H1 (cell line): ENCODE data around the gene DPP3. TPM values are rescaled to one million over a fixed set of nuclear protein-coding genes. Genes with fewer than 3 reads are reported as not detected.

Source experiments
- CTCF ChIA-PET: fragments of 300-600 bp; sonication (Branson Sonifier 250); formaldehyde crosslinking; loops from one replicate; lab custom pipeline; 2021; ENCODE audit not compliant: partially characterized antibody; lab: Charles Lee
- POLR2A ChIA-PET: fragments of 300-600 bp; sonication (Branson Sonifier 250); formaldehyde crosslinking; loops from one replicate; lab custom pipeline; 2021; ENCODE audit warnings: inconsistent platforms; ENCODE audit not compliant: partially characterized antibody; lab: Charles Lee
- DNase-seq, 2 experiments: peaks; one replicate each; pipeline versions ENCODE4 v3.0.0 to v3.0.0-alpha.2; 2010 to 2022; ENCODE audit warnings: low spot score in 2 of 2, low read depth in 1 of 2, mixed read lengths in 1 of 2
- FAIRE-seq: peaks from 2 replicates; lab custom pipeline; 2011; peaks lifted over from hg19 to GRCh38; lab: Jason Lieb, UNC
- H2AFZ ChIP-seq: 2 replicates; pipeline ENCODE4 v1.8.1; 2012; ENCODE audit warnings: low read length, inconsistent platforms
- H2AK5ac ChIP-seq: 2 replicates; pipeline ENCODE4 v1.6.1; 2013; ENCODE audit warnings: low read depth, low read length
- H2BK120ac ChIP-seq: replicated peaks from 2 replicates; pipeline ENCODE3; 2013; ENCODE audit warnings: low read depth, low read length, inconsistent platforms
- H2BK12ac ChIP-seq: 2 replicates; pipeline ENCODE4 v1.6.1; 2013; ENCODE audit warnings: low read depth, low read length
- H2BK15ac ChIP-seq: 2 replicates; pipeline ENCODE4 v1.6.1; 2013; ENCODE audit warnings: low read length
- H2BK20ac ChIP-seq: 2 replicates; pipeline ENCODE4 v1.6.1; 2013; ENCODE audit warnings: low read length
- H2BK5ac ChIP-seq: 2 replicates; pipeline ENCODE4 v1.6.1; 2013; ENCODE audit warnings: low read depth, low read length
- H3K14ac ChIP-seq: 2 replicates; pipeline ENCODE4 v1.6.1; 2013; ENCODE audit warnings: inconsistent platforms; ENCODE audit not compliant: insufficient read length
- H3K18ac ChIP-seq: 2 replicates; pipeline ENCODE4 v1.6.1; 2013; ENCODE audit warnings: low read length; ENCODE audit errors: extremely low read depth
- H3K23ac ChIP-seq: 2 replicates; pipeline ENCODE4 v1.6.1; 2013; ENCODE audit warnings: inconsistent platforms; ENCODE audit not compliant: insufficient read length
- H3K23me2 ChIP-seq: 2 replicates; pipeline ENCODE4 v1.6.1; 2013; ENCODE audit warnings: low read depth, low read length
- H3K27ac ChIP-seq: 2 replicates; pipeline ENCODE4 v1.6.1; 2011; ENCODE audit warnings: low read depth, low read length, inconsistent platforms
- H3K27me3 ChIP-seq, 4 experiments: replicated peaks in 1 of 4; 1 replicate in 1 of 4; 2 replicates in 3 of 4; pipeline versions ENCODE4 v1.6.1 to v1.8.1; 2011 to 2013; ENCODE audit warnings: low read length in 3 of 4, mild to moderate bottlenecking in 3 of 4, inconsistent platforms in 2 of 4, mixed read lengths in 2 of 4, moderate library complexity in 1 of 4; ENCODE audit not compliant: control insufficient read depth in 3 of 4, insufficient read depth in 3 of 4; ENCODE audit errors: extremely low read depth in 1 of 4
- H3K36me3 ChIP-seq, 4 experiments: 2 replicates each; pipeline versions ENCODE4 v1.6.1 to v1.8.1; 2011 to 2013; ENCODE audit warnings: mild to moderate bottlenecking in 4 of 4, low read length in 3 of 4, moderate library complexity in 2 of 4, control low read depth in 1 of 4, inconsistent platforms in 1 of 4; ENCODE audit not compliant: insufficient read depth in 4 of 4, control insufficient read depth in 2 of 4
- H3K4ac ChIP-seq: replicated peaks from 2 replicates; pipeline ENCODE3; 2013; ENCODE audit warnings: low read length, low read depth, mixed read lengths, inconsistent platforms; ENCODE audit not compliant: insufficient read length
- H3K4me1 ChIP-seq, 4 experiments: replicated peaks in 1 of 4; 1 replicate in 1 of 4; 2 replicates in 3 of 4; pipeline versions ENCODE4 v1.6.1 to v1.8.1; 2011 to 2013; ENCODE audit warnings: low read length in 3 of 4, inconsistent platforms in 2 of 4, mixed read lengths in 1 of 4; ENCODE audit not compliant: insufficient read depth in 4 of 4, control insufficient read depth in 3 of 4
- H3K4me2 ChIP-seq, 2 experiments: 2 replicates each; pipeline versions ENCODE4 v1.6.1 to v1.8.1; 2011 to 2013; ENCODE audit warnings: low read depth in 2 of 2, low read length in 2 of 2, control low read depth in 1 of 2, inconsistent platforms in 1 of 2, mild to moderate bottlenecking in 1 of 2; ENCODE audit not compliant: insufficient read depth in 1 of 2
- H3K4me3 ChIP-seq, 4 experiments: fragments of 200-600, 300-600 bp in 1 of 4; sonication (generic), shearing (Covaris generic), sonication (Bioruptor Twin) in 1 of 4; 2 replicates each; pipeline versions ENCODE4 v1.5.1 to v1.8.1; 2011 to 2016; ENCODE audit warnings: low read length in 4 of 4, low read depth in 3 of 4, control low read depth in 2 of 4, inconsistent platforms in 2 of 4, mild to moderate bottlenecking in 2 of 4, mixed read lengths in 1 of 4, moderate library complexity in 1 of 4; ENCODE audit not compliant: insufficient read depth in 2 of 4; ENCODE audit errors: extremely low read depth in 1 of 4
- H3K56ac ChIP-seq: replicated peaks from 2 replicates; pipeline ENCODE3; 2013; ENCODE audit warnings: low read depth, mild to moderate bottlenecking, mixed read lengths, low read length, inconsistent platforms; ENCODE audit not compliant: insufficient read length
- H3K79me1 ChIP-seq: 2 replicates; pipeline ENCODE4 v1.6.1; 2013; ENCODE audit warnings: low read depth, low read length, control low read depth
- H3K79me2 ChIP-seq, 2 experiments: 2 replicates each; pipeline versions ENCODE4 v1.6.1 to v1.8.1; 2012 to 2013; ENCODE audit warnings: low read length in 2 of 2, mild to moderate bottlenecking in 2 of 2, inconsistent platforms in 1 of 2; ENCODE audit not compliant: insufficient read depth in 2 of 2, control insufficient read depth in 1 of 2
- H3K9ac ChIP-seq, 4 experiments: replicated peaks in 1 of 4; 1 replicate in 1 of 4; 2 replicates in 3 of 4; pipeline versions ENCODE4 v1.6.1 to v1.8.1; 2011 to 2013; ENCODE audit warnings: low read depth in 3 of 4, low read length in 3 of 4, control low read depth in 2 of 4, mild to moderate bottlenecking in 2 of 4, moderate library complexity in 2 of 4, inconsistent platforms in 1 of 4; ENCODE audit errors: extremely low read depth in 1 of 4
- H3K9me3 ChIP-seq, 2 experiments: 2 replicates each; pipeline versions ENCODE4 v1.6.1 to v1.8.1; 2012 to 2013; ENCODE audit warnings: mild to moderate bottlenecking in 2 of 2, moderate library complexity in 2 of 2, control low read depth in 1 of 2, inconsistent platforms in 1 of 2, low read depth in 1 of 2, low read length in 1 of 2, mixed read lengths in 1 of 2; ENCODE audit not compliant: insufficient read depth in 2 of 2
- H4K20me1 ChIP-seq, 2 experiments: replicated peaks in 1 of 2; 2 replicates each; pipeline versions ENCODE3 to v1.8.1; 2011 to 2013; ENCODE audit warnings: inconsistent platforms in 2 of 2, low read length in 2 of 2, mild to moderate bottlenecking in 1 of 2; ENCODE audit not compliant: insufficient read depth in 2 of 2, control insufficient read depth in 1 of 2
- H4K5ac ChIP-seq: 2 replicates; pipeline ENCODE4 v1.6.1; 2013; ENCODE audit warnings: low read length, low read depth, mixed read lengths, inconsistent platforms; ENCODE audit not compliant: insufficient read length
- H4K8ac ChIP-seq: 2 replicates; pipeline ENCODE4 v1.8.0; 2013; ENCODE audit warnings: mild to moderate bottlenecking, moderate library complexity, low read length, inconsistent platforms; ENCODE audit not compliant: insufficient read depth; ENCODE audit errors: extremely low read depth
- H4K91ac ChIP-seq: replicated peaks from 2 replicates; pipeline ENCODE3; 2013; ENCODE audit warnings: low read length, mixed read lengths, inconsistent platforms; ENCODE audit not compliant: insufficient read length
- CBX5 ChIP-seq: fragments of 300-800, 300-1000 bp; sonication (generic); IDR thresholded peaks from 2 replicates; pipeline ENCODE4 v1.7.1; 2016; ENCODE audit warnings: antibody characterized with exemption, low read length, low read depth
- NANOG ChIP-seq: IDR thresholded peaks from 2 replicates; pipeline ENCODE4 v1.6.1; 2011; ENCODE audit warnings: low read length, low read depth, mild to moderate bottlenecking, inconsistent platforms; ENCODE audit not compliant: insufficient read depth, poor library complexity, severe bottlenecking
- POLR2A ChIP-seq, 2 experiments: IDR thresholded peaks; 1 replicate in 1 of 2; 2 replicates in 1 of 2; pipeline ENCODE4 v1.6.1; 2011; ENCODE audit warnings: low read depth in 2 of 2, low read length in 2 of 2, mild to moderate bottlenecking in 2 of 2; ENCODE audit errors: control extremely low read depth in 1 of 2
- RFX5 ChIP-seq: IDR thresholded peaks from 2 replicates; pipeline ENCODE4 v1.6.1; 2011; ENCODE audit warnings: low read depth, low read length, improper control_type of control experiment, borderline replicate concordance
- SRF ChIP-seq: IDR thresholded peaks from 2 replicates; pipeline ENCODE4 v1.6.1; 2011; ENCODE audit warnings: mild to moderate bottlenecking, low read depth, low read length, moderate library complexity
- TAF1 ChIP-seq: IDR thresholded peaks from 2 replicates; pipeline ENCODE4 v1.6.1; 2011; ENCODE audit warnings: mild to moderate bottlenecking, low read depth, low read length
- TBP ChIP-seq: IDR thresholded peaks from 2 replicates; pipeline ENCODE4 v1.6.1; 2011; ENCODE audit warnings: low read depth, low read length, improper control_type of control experiment
- WGBS, 2 experiments: shearing (Covaris generic) in 1 of 2; methylation state at CpG; one replicate each; pipeline versions ENCODE4 v1.1.6 to v1.1.7; 2013 to 2015; ENCODE audit warnings: low lambda C conversion rate in 2 of 2, mixed read lengths in 2 of 2, inconsistent platforms in 1 of 2, low coverage in 1 of 2, missing lambda C conversion rate in 1 of 2; ENCODE audit not compliant: insufficient replicate concordance in 2 of 2, insufficient coverage in 1 of 2, insufficient read length in 1 of 2; ENCODE audit errors: extremely low coverage in 1 of 2, missing lambda C conversion rate in 1 of 2; 5-methylcytosine and 5-hydroxymethylcytosine counted together
- polyA plus RNA-seq, 7 experiments: library from polyadenylated mRNA; depleted of rRNA in 3 of 7; stranded (reverse) in 5 of 7; unstranded in 2 of 7; fragments of >200 nt in 5 of 7; fragments of 200-250 nt in 2 of 7; gene quantifications; 1 replicate in 5 of 7; 2 replicates in 1 of 7; 4 replicates in 1 of 7; pipeline versions ENCODE4 v1.2.1 to v1.2.3, GENCODE V29; 2011 to 2013; ENCODE audit warnings: missing spikeins in 2 of 7, mixed read lengths in 2 of 7
- total RNA-seq: library from RNA; stranded (reverse); fragmentation: NEBNext Ultra II Directional; extraction: Animal tissue kit (Norgen Biotek cat#: 25700); gene quantifications from 2 replicates; pipeline ENCODE4 v1.2.1, GENCODE V29; 2021
- TF ChIP-seq, protein P1 (sequence below): IDR thresholded peaks from 2 replicates; pipeline ENCODE4 v1.6.1; 2011; ENCODE audit warnings: low read length, improper control_type of control experiment

Gene DPP3
- total and polyA plus RNA-seq, 2 of the 8 experiments (the other 6 are each of a cell fraction or from before 2014, with no cell fraction given): 75.1 to 82.7 TPM

DNA sequence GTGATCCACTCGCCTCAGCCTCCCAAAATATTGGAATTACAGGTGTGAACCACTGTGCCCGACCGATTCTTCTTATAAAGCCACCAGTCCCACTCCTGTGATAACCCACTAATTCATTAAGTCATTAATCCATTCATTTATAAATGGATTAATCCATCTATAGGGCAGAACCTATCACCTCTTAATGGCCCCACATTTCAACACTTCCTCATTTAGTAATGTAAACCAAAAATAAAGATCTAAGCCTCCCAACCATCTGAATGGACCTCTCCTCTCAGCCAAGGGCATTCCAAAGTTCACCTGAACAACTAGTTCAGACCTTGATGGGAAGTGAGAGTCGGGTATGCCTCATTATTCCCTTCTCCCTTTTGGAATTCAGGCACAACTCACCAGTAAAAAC lies 31.7 kb upstream of the DPP3 start:
- POLR2A ChIA-PET: no interaction called here
- Histone ChIP-seq H2BK120ac (no peak overlapping the region), H4K91ac (no peak overlapping the region), H3K4ac (no peak overlapping the region), H2BK5ac (no peak overlapping the region), H3K36me3 (no peaks in the 10 kb centered on the region), H3K23me2 (no peaks in the 10 kb centered on the region), H2BK20ac (no peak overlapping the region), H4K20me1 (no peaks in the 10 kb centered on the region), H3K14ac (no peak overlapping the region), H2AFZ (no peak overlapping the region), H3K18ac (no peak overlapping the region), H3K27ac (no peak overlapping the region), H2BK12ac (no peak overlapping the region), H3K4me1 (peaks cover 0 to 6% (median 0%) of the 10 kb centered on the region in 4 experiments; a peak in 2 of 7 replicates), H3K56ac (no peak overlapping the region), H3K9ac (no peak overlapping the region), H3K79me1 (no peaks in the 10 kb centered on the region), H3K9me3 (peaks cover 4 to 12% of the 10 kb centered on the region in 2 experiments), H3K23ac (no peak overlapping the region), H3K27me3 (no peaks in the 10 kb centered on the region; a peak in 1 of 7 replicates), H4K5ac (no peak overlapping the region), H2AK5ac (no peak overlapping the region), H2BK15ac (no peak overlapping the region), H3K4me2 (no peak overlapping the region), H3K4me3 (no peak overlapping the region), H3K79me2 (no peaks in the 10 kb centered on the region), H4K8ac (no peak overlapping the region)
- DNase-seq (no peak), FAIRE-seq (no peak)
- TF ChIP-seq, protein P1, sequence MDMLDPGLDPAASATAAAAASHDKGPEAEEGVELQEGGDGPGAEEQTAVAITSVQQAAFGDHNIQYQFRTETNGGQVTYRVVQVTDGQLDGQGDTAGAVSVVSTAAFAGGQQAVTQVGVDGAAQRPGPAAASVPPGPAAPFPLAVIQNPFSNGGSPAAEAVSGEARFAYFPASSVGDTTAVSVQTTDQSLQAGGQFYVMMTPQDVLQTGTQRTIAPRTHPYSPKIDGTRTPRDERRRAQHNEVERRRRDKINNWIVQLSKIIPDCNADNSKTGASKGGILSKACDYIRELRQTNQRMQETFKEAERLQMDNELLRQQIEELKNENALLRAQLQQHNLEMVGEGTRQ: no peak
- TF ChIP-seq NANOG (no peak), TAF1 (no peak), CBX5 (no peak), TBP (no peak), SRF (no peak), RFX5 (no peak), POLR2A (IDR thresholded peaks at IDR 0.05; ENCODE audit: control extremely low read depth in 1 of 2, low read depth in 2 of 2, low read length in 2 of 2) (no peak)
- CTCF ChIA-PET: interaction anchor here (1.1 to 2.4 kb wide), 4 partner anchors 10 to 30 kb away, joined by 3 to 12 read pairs (median 4); partner anchors contain the start of genes MRPL11 and NPAS4
- 93% methylated on average over 4 of the region's 4 CpGs; no CpG with 5 or more reads in 1 of the 2 experiments for WGBS, 2 experiments
